ENCODE measurements around the gene ASH1L. TPM values are rescaled to one million over a fixed set of nuclear protein-coding genes. Genes with fewer than 3 reads are reported as not detected.
A peak's percentile ranks its signal among the peaks of the same experiment; 100 is the strongest.

The ASH1L gene
- total and polyA plus RNA-seq, 9 of the 15 experiments (the other 6 are each of a cell fraction or from before 2014, with no cell fraction given), result 2.0 to 23.3 (median 14.6) TPM

- TF ChIP-seq MGA (IDR thresholded peaks at IDR 0.05) (no peak), NONO (IDR thresholded peaks at IDR 0.05; ENCODE audit: low read depth in 2 of 2, low read length in 1 of 2) (peak in 1 of 2 experiments; percentile 54; a peak in 1 of 4 replicates), SMARCC2 (IDR thresholded peaks at IDR 0.05; ENCODE audit: low read depth) (no peak), RBM39 (optimal IDR thresholded peaks at IDR 0.05; ENCODE audit: low read depth, low read length) (no peak), TGIF2 (CRISPR knock-in tag; IDR thresholded peaks at IDR 0.05) (no peak), ETV5 (CRISPR knock-in tag; IDR thresholded peaks at IDR 0.05; ENCODE audit: low read depth) (peak; percentile 30; the same call in 1 of the 2 replicates), NFE2L1 (tag; IDR thresholded peaks at IDR 0.05; ENCODE audit: borderline replicate concordance, low read depth) (no peak), ZNF143 (CRISPR knock-in tag; IDR thresholded peaks at IDR 0.05) (no peak), ZNF79 (CRISPR knock-in tag; IDR thresholded peaks at IDR 0.05; ENCODE audit: low read depth) (no peak), MAX (CRISPR knock-in tag; IDR thresholded peaks at IDR 0.05) (peak; percentile 28; the same call in 1 of the 2 replicates)
- TF ChIP-seq, protein P1, sequence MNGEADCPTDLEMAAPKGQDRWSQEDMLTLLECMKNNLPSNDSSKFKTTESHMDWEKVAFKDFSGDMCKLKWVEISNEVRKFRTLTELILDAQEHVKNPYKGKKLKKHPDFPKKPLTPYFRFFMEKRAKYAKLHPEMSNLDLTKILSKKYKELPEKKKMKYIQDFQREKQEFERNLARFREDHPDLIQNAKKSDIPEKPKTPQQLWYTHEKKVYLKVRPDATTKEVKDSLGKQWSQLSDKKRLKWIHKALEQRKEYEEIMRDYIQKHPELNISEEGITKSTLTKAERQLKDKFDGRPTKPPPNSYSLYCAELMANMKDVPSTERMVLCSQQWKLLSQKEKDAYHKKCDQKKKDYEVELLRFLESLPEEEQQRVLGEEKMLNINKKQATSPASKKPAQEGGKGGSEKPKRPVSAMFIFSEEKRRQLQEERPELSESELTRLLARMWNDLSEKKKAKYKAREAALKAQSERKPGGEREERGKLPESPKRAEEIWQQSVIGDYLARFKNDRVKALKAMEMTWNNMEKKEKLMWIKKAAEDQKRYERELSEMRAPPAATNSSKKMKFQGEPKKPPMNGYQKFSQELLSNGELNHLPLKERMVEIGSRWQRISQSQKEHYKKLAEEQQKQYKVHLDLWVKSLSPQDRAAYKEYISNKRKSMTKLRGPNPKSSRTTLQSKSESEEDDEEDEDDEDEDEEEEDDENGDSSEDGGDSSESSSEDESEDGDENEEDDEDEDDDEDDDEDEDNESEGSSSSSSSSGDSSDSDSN (IDR thresholded peaks at IDR 0.05; ENCODE audit: borderline replicate concordance in 1 of 2, low read depth in 2 of 2, low read length in 2 of 2), result 0 out of 4 replicates have a peak, but pooled peaks of 1 of the 2 experiments have one; percentile 34
These were observed 237.6 kb downstream of the ASH1L start (continued) for GRCh38 chr1:155324717-155325602.
